DOHH2 (cell line): ENCODE data around the gene NEDD4L.
A peak's percentile ranks its signal among the peaks of the same experiment; 100 is the strongest.

Experiments used
- H3F3A ChIP-seq: fragments of 200-600 bp; sonication (generic), shearing (Covaris generic); 2 replicates; pipeline ENCODE4 v1.6.0; 2016; ENCODE audit warnings: antibody characterized with exemption, mild to moderate bottlenecking; ENCODE audit not compliant: control insufficient read depth, insufficient read depth
- H3K27ac ChIP-seq: fragments of 200-600 bp; sonication (generic); 2 replicates; pipeline ENCODE4 v1.5.1; 2014; ENCODE audit warnings: low read depth, mild to moderate bottlenecking, low read length, moderate library complexity
- H3K27me3 ChIP-seq: fragments of 200-600 bp; sonication (generic); 2 replicates; pipeline ENCODE4 v1.6.1; 2014; ENCODE audit warnings: mild to moderate bottlenecking, low read length, mixed read lengths; ENCODE audit not compliant: control insufficient read depth
- H3K36me3 ChIP-seq: fragments of 200-600 bp; sonication (generic); 2 replicates; pipeline ENCODE4 v1.6.1; 2014; ENCODE audit warnings: mild to moderate bottlenecking, low read length, moderate library complexity, mixed read lengths; ENCODE audit not compliant: control insufficient read depth
- H3K4me1 ChIP-seq: fragments of 200-600 bp; sonication (generic); 2 replicates; pipeline ENCODE4 v1.6.1; 2014; ENCODE audit warnings: mild to moderate bottlenecking, low read length, mixed read lengths; ENCODE audit not compliant: control insufficient read depth
- H3K4me2 ChIP-seq: fragments of 200-600 bp; sonication (generic); 2 replicates; pipeline ENCODE4 v1.6.0; 2014; ENCODE audit warnings: mild to moderate bottlenecking, low read length, moderate library complexity
- H3K4me3 ChIP-seq: fragments of 200-600 bp; sonication (generic); 2 replicates; pipeline ENCODE4 v1.5.1; 2014; ENCODE audit warnings: mild to moderate bottlenecking, low read length, mixed read lengths
- H3K79me2 ChIP-seq: fragments of 200-600 bp; sonication (generic); 2 replicates; pipeline ENCODE4 v1.6.1; 2014; ENCODE audit warnings: mild to moderate bottlenecking, low read length, mixed read lengths; ENCODE audit not compliant: control insufficient read depth
- H3K9me2 ChIP-seq: fragments of 200-600 bp; sonication (generic); replicated peaks from 2 replicates; pipeline ENCODE4 v1.6.1; 2014; ENCODE audit warnings: mild to moderate bottlenecking, low read length, mixed read lengths; ENCODE audit not compliant: control insufficient read depth
- H3K9me3 ChIP-seq: fragments of 200-600 bp; sonication (generic); 2 replicates; pipeline ENCODE4 v1.6.1; 2014; ENCODE audit warnings: antibody characterized with exemption, low read length, mixed read lengths; ENCODE audit not compliant: control insufficient read depth, insufficient read depth
- H4K20me1 ChIP-seq: fragments of 200-600 bp; sonication (generic); 2 replicates; pipeline ENCODE4 v1.6.0; 2014; ENCODE audit warnings: low read depth, mild to moderate bottlenecking, antibody characterized with exemption, low read length, moderate library complexity; ENCODE audit not compliant: control insufficient read depth, insufficient read depth
- CTCF ChIP-seq: fragments of 200-600 bp; sonication (generic); IDR thresholded peaks from one replicate; pipeline ENCODE4 v1.5.1; 2014; ENCODE audit warnings: antibody characterized with exemption, mild to moderate bottlenecking, low read depth, low read length; ENCODE audit not compliant: poor library complexity, severe bottlenecking
- EZH2phosphoT487 ChIP-seq: fragments of 200-600 bp; sonication (generic); IDR thresholded peaks from 2 replicates; pipeline ENCODE4 v1.6.1; 2017; ENCODE audit warnings: borderline replicate concordance, mild to moderate bottlenecking, antibody characterized with exemption, low read length, moderate library complexity, mixed read lengths

NEDD4L gene

GRCh38 chr18:58204776-58205442, 160.9 kb downstream of the NEDD4L start:
- Histone ChIP-seq H3K9me2 (no peaks in the 10 kb centered on the region), H3K79me2 (peaks cover 49% of the 10 kb centered on the region), H3F3A (peaks cover 10% of the 10 kb centered on the region), H3K9me3 (no peaks in the 10 kb centered on the region), H3K36me3 (no peaks in the 10 kb centered on the region), H4K20me1 (no peaks in the 10 kb centered on the region), H3K27me3 (no peaks in the 10 kb centered on the region), H3K4me3 (no peak overlapping the region), H3K4me2 (peak overlapping the region; percentile 16; the same call in 1 of the 2 replicates), H3K27ac (no peak overlapping the region), H3K4me1 (peaks cover 79% of the 10 kb centered on the region)
- TF ChIP-seq EZH2phosphoT487 (no peak), CTCF (no peak)

GRCh38 chr18:58205443-58206160, 161.6 kb downstream of the NEDD4L start:
- H3K36me3 ChIP-seq: no peaks in the 10 kb centered on the region
- H3K4me2 ChIP-seq: peak overlapping the region; percentile 16; the same call in 1 of the 2 replicates
- H3K4me3 ChIP-seq: no peak overlapping the region

GRCh38 chr18:58207520-58208152, 163.6 kb downstream of the NEDD4L start:
- Histone ChIP-seq H3K4me1 (peaks cover 58% of the 10 kb centered on the region), H4K20me1 (no peaks in the 10 kb centered on the region), H3F3A (peaks cover 18% of the 10 kb centered on the region), H3K4me2 (peak overlapping the region; percentile 65), H3K4me3 (peak overlapping the region; percentile 54), H3K27me3 (no peaks in the 10 kb centered on the region), H3K36me3 (no peaks in the 10 kb centered on the region), H3K79me2 (peaks cover 36% of the 10 kb centered on the region), H3K27ac (peak overlapping the region; percentile 80), H3K9me2 (no peaks in the 10 kb centered on the region), H3K9me3 (no peaks in the 10 kb centered on the region)
- no peak for TF ChIP-seq EZH2phosphoT487
- TF ChIP-seq CTCF: no peak

More at GRCh38 chr18:58205443-58206160, 161.6 kb downstream of the NEDD4L start:
- TF ChIP-seq EZH2phosphoT487: no peak
- TF ChIP-seq CTCF: no peak
- Histone ChIP-seq H3K9me3 (no peaks in the 10 kb centered on the region), H4K20me1 (no peaks in the 10 kb centered on the region), H3K79me2 (peaks cover 42% of the 10 kb centered on the region), H3K4me1 (peaks cover 72% of the 10 kb centered on the region), H3K27me3 (no peaks in the 10 kb centered on the region), H3F3A (peaks cover 10% of the 10 kb centered on the region), H3K9me2 (no peaks in the 10 kb centered on the region), H3K27ac (no peak overlapping the region)
